Measurements from ENCODE around the gene TARM1.

DNA sequence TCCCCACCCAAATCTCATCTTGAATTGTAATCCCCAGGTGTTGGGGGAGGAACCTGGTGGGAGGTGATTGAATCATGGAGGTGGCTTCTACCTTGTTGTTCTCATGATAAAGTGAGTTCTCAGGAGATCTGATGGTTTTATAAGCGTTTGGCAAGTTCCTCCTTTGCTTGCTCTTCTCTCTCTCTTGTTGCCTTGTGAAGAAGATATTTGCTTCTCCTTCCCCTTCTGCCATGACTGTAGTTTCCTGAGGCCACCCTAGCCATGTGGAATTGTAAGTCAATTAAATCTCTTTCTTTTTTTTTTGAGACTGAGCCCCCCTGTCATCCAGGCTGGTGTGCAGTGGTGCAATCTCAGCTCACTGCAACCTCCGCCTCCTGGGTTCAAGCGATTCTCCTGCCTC lies 51.9 kb downstream of the TARM1 start:
- TF ChIP-seq BHLHE40 (IDR thresholded peaks at IDR 0.05; ENCODE audit: low read depth, low read length) (no peak), RFX5 (IDR thresholded peaks at IDR 0.05; ENCODE audit: low read depth, low read length) (no peak), POLR2A (IDR thresholded peaks at IDR 0.05; ENCODE audit: low read depth, low read length) (no peak), MXI1 (IDR thresholded peaks at IDR 0.05; ENCODE audit: borderline replicate concordance, low read depth, low read length) (no peak), CEBPB (IDR thresholded peaks at IDR 0.05; ENCODE audit: low read depth, low read length) (no peak)
- TF ChIP-seq, protein P1, sequence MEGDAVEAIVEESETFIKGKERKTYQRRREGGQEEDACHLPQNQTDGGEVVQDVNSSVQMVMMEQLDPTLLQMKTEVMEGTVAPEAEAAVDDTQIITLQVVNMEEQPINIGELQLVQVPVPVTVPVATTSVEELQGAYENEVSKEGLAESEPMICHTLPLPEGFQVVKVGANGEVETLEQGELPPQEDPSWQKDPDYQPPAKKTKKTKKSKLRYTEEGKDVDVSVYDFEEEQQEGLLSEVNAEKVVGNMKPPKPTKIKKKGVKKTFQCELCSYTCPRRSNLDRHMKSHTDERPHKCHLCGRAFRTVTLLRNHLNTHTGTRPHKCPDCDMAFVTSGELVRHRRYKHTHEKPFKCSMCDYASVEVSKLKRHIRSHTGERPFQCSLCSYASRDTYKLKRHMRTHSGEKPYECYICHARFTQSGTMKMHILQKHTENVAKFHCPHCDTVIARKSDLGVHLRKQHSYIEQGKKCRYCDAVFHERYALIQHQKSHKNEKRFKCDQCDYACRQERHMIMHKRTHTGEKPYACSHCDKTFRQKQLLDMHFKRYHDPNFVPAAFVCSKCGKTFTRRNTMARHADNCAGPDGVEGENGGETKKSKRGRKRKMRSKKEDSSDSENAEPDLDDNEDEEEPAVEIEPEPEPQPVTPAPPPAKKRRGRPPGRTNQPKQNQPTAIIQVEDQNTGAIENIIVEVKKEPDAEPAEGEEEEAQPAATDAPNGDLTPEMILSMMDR (conservative IDR thresholded peaks at IDR 0.05; ENCODE audit: low read depth, low read length), result no peak
- TF ChIP-seq, protein P2, sequence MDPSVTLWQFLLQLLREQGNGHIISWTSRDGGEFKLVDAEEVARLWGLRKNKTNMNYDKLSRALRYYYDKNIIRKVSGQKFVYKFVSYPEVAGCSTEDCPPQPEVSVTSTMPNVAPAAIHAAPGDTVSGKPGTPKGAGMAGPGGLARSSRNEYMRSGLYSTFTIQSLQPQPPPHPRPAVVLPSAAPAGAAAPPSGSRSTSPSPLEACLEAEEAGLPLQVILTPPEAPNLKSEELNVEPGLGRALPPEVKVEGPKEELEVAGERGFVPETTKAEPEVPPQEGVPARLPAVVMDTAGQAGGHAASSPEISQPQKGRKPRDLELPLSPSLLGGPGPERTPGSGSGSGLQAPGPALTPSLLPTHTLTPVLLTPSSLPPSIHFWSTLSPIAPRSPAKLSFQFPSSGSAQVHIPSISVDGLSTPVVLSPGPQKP (IDR thresholded peaks at IDR 0.05; ENCODE audit: borderline replicate concordance, low read depth, low read length), result no peak

Data from IMR-90 (cell line).